K562 (cell line): ENCODE results near the gene ANKRD44. TPM values are rescaled to one million over a fixed set of nuclear protein-coding genes. Genes with fewer than 3 reads are reported as not detected.

Source experiments
- ETV1 ChIP-seq: fragments of 450-650 bp; conservative IDR thresholded peaks from 2 replicates; pipeline ENCODE4 v1.6.1; 2016; ENCODE audit warnings: missing genetic modification characterization, control low read depth, low read depth, missing compliant biosample characterization
- GABPA ChIP-seq: fragments of 200-800 bp; sonication (Bioruptor generic); conservative IDR thresholded peaks from 2 replicates; pipeline ENCODE4 v1.6.1; 2016; ENCODE audit warnings: low read depth, missing genetic modification characterization, missing compliant biosample characterization
- MCM7 ChIP-seq, 2 experiments: fragments of 450-650 bp; IDR thresholded peaks; 2 replicates each; pipeline ENCODE4 v1.6.1; 2016 to 2018
- MED1 ChIP-seq: sonication (generic); formaldehyde crosslinking; IDR thresholded peaks from 2 replicates; pipeline ENCODE4 v1.8.1; 2023; ENCODE audit warnings: missing genetic modification reagents, borderline replicate concordance
- MITF ChIP-seq: IDR thresholded peaks from 2 replicates; pipeline ENCODE4 v1.6.1; 2014; ENCODE audit warnings: antibody characterized with exemption
- NFE2L1 ChIP-seq: fragments of 450-650 bp; IDR thresholded peaks from 2 replicates; pipeline ENCODE4 v1.6.1; 2016; ENCODE audit warnings: missing genetic modification characterization, low read depth, mild to moderate bottlenecking, missing compliant biosample characterization, moderate library complexity, borderline replicate concordance
- PCBP1 ChIP-seq: fragments of 200-400 bp; formaldehyde crosslinking; IDR thresholded peaks from 2 replicates; pipeline ENCODE4 v1.6.1; 2018; ENCODE audit warnings: mild to moderate bottlenecking, low read depth, low read length; ENCODE audit not compliant: poor library complexity, severe bottlenecking
- PRPF4 ChIP-seq: fragments of 200-400 bp; formaldehyde crosslinking; IDR thresholded peaks from one replicate; pipeline ENCODE4 v1.6.1; 2017; ENCODE audit warnings: low read length, low read depth, mild to moderate bottlenecking; ENCODE audit not compliant: insufficient read depth, poor library complexity, severe bottlenecking
- RB1 ChIP-seq: fragments of 450-650 bp; IDR thresholded peaks from 2 replicates; pipeline ENCODE4 v1.6.1; 2017; ENCODE audit warnings: low read depth, mild to moderate bottlenecking
- TCF15 ChIP-seq: fragments of 250-450 bp; sonication (Bioruptor Pico); IDR thresholded peaks from 2 replicates; pipeline ENCODE4 v1.8.0; 2022; ENCODE audit warnings: moderate library complexity, mild to moderate bottlenecking, inconsistent platforms
- ZBTB5 ChIP-seq: fragments of 450-650 bp; IDR thresholded peaks from 2 replicates; pipeline ENCODE4 v1.6.1; 2017; ENCODE audit warnings: antibody characterized with exemption
- polyA plus RNA-seq, 8 experiments: library from polyadenylated mRNA; depleted of rRNA in 4 of 8; stranded (reverse) in 5 of 8; unstranded in 3 of 8; fragments of >200 nt; fragmentation: Nextera tagmentation in 2 of 8; fragmentation: Illumina TruSeq in 1 of 8; extraction: Ambion mirVana in 2 of 8; extraction: Trizol in 1 of 8; gene quantifications; 2 replicates each; pipeline versions ENCODE4 v1.2.1 to v1.2.3, GENCODE V29; 2011 to 2014; ENCODE audit warnings: inconsistent platforms in 1 of 8, missing spikeins in 1 of 8
- total RNA-seq, 7 experiments: library from RNA; depleted of rRNA in 6 of 7; stranded (reverse); fragments of >200 nt in 6 of 7; fragmentation: Illumina TruSeq in 2 of 7; extraction: Trizol in 2 of 7; gene quantifications; 2 replicates each; pipeline versions ENCODE4 v1.2.1 to v1.2.3, GENCODE V29; 2011 to 2021; ENCODE audit warnings: low replicate concordance in 1 of 7
- TF ChIP-seq, protein P1 (sequence below), 2 experiments: fragments of 450-650 bp in 1 of 2; sonication (generic) in 1 of 2; formaldehyde crosslinking in 1 of 2; IDR thresholded peaks in 1 of 2; conservative IDR thresholded peaks in 1 of 2; 2 replicates each; pipeline versions ENCODE4 v1.6.1 to v1.8.1; 2016 to 2023; ENCODE audit warnings: mild to moderate bottlenecking in 2 of 2, moderate library complexity in 2 of 2, inconsistent platforms in 1 of 2, missing genetic modification reagents in 1 of 2
- TF ChIP-seq, protein P2 (sequence below), 2 experiments: fragments of 450-650 bp; IDR thresholded peaks; 2 replicates each; pipeline ENCODE4 v1.6.1; 2018; ENCODE audit warnings: mild to moderate bottlenecking in 2 of 2, low read depth in 1 of 2; ENCODE audit not compliant: partially characterized antibody in 2 of 2
- TF ChIP-seq, protein P3 (sequence below), 2 experiments: IDR thresholded peaks; 2 replicates each; pipeline ENCODE4 v1.6.1; 2011; ENCODE audit warnings: borderline replicate concordance in 1 of 2, control low read depth in 1 of 2, low read depth in 1 of 2, low read length in 1 of 2, mild to moderate bottlenecking in 1 of 2, mixed read lengths in 1 of 2, moderate library complexity in 1 of 2; ENCODE audit not compliant: insufficient read depth in 1 of 2, insufficient read length in 1 of 2, poor library complexity in 1 of 2, severe bottlenecking in 1 of 2; ENCODE audit errors: extremely low read depth in 1 of 2

The ANKRD44 gene
- total and polyA plus RNA-seq, 9 of the 15 experiments (the other 6 are each of a cell fraction or from before 2014, with no cell fraction given), result 0.03 to 0.64 (median 0.07) TPM; not detected in 3

- TF ChIP-seq TCF15 (CRISPR knock-in tag), result no peak
- no peak for TF ChIP-seq MED1 (CRISPR knock-in tag)
- TF ChIP-seq PRPF4, result no peak
- 0 out of 2 replicates have a peak, but pooled peaks have one; percentile 25 for TF ChIP-seq GABPA (tag)
- TF ChIP-seq, protein P1, sequence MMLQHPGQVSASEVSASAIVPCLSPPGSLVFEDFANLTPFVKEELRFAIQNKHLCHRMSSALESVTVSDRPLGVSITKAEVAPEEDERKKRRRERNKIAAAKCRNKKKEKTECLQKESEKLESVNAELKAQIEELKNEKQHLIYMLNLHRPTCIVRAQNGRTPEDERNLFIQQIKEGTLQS (IDR thresholded peaks at IDR 0.05), result no peak
- TF ChIP-seq, protein P1 (CRISPR knock-in tag; conservative IDR thresholded peaks at IDR 0.05), result no peak
- TF ChIP-seq NFE2L1 (tag), result no peak
- TF ChIP-seq MITF, result no peak
- TF ChIP-seq ZBTB5, result no peak
- no peak for TF ChIP-seq MCM7 (IDR thresholded peaks at IDR 0.05)
- TF ChIP-seq, protein P2, sequence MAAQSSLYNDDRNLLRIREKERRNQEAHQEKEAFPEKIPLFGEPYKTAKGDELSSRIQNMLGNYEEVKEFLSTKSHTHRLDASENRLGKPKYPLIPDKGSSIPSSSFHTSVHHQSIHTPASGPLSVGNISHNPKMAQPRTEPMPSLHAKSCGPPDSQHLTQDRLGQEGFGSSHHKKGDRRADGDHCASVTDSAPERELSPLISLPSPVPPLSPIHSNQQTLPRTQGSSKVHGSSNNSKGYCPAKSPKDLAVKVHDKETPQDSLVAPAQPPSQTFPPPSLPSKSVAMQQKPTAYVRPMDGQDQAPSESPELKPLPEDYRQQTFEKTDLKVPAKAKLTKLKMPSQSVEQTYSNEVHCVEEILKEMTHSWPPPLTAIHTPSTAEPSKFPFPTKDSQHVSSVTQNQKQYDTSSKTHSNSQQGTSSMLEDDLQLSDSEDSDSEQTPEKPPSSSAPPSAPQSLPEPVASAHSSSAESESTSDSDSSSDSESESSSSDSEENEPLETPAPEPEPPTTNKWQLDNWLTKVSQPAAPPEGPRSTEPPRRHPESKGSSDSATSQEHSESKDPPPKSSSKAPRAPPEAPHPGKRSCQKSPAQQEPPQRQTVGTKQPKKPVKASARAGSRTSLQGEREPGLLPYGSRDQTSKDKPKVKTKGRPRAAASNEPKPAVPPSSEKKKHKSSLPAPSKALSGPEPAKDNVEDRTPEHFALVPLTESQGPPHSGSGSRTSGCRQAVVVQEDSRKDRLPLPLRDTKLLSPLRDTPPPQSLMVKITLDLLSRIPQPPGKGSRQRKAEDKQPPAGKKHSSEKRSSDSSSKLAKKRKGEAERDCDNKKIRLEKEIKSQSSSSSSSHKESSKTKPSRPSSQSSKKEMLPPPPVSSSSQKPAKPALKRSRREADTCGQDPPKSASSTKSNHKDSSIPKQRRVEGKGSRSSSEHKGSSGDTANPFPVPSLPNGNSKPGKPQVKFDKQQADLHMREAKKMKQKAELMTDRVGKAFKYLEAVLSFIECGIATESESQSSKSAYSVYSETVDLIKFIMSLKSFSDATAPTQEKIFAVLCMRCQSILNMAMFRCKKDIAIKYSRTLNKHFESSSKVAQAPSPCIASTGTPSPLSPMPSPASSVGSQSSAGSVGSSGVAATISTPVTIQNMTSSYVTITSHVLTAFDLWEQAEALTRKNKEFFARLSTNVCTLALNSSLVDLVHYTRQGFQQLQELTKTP (IDR thresholded peaks at IDR 0.05; ENCODE audit: low read depth in 1 of 2, partially characterized antibody in 2 of 2), result no peak
- 0 out of 2 replicates have a peak, but pooled peaks have one; percentile 18 for TF ChIP-seq ETV1
- no peak for TF ChIP-seq PCBP1
- peak; percentile 55; the same call in 1 of the 2 replicates for TF ChIP-seq RB1
- TF ChIP-seq, protein P3, sequence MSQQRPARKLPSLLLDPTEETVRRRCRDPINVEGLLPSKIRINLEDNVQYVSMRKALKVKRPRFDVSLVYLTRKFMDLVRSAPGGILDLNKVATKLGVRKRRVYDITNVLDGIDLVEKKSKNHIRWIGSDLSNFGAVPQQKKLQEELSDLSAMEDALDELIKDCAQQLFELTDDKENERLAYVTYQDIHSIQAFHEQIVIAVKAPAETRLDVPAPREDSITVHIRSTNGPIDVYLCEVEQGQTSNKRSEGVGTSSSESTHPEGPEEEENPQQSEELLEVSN (IDR thresholded peaks at IDR 0.05; ENCODE audit: borderline replicate concordance in 1 of 2, extremely low read depth in 1 of 2, insufficient read depth in 1 of 2, insufficient read length in 1 of 2, low read depth in 1 of 2, low read length in 1 of 2, poor library complexity in 1 of 2, severe bottlenecking in 1 of 2), result peak in 1 of 2 experiments; percentile 33
Measured at GRCh38 chr2:197310271-197310985, at the start of gene ANKRD44 (continued).
